ENCODE data around the gene AFAP1L1.

AFAP1L1 gene

GRCh38 chr5:149324641-149325040 is 53.0 kb downstream of the AFAP1L1 start:
- TF ChIP-seq GATA2 (IDR thresholded peaks at IDR 0.05; ENCODE audit: low read depth, low read length) (no peak), GATA3 (IDR thresholded peaks at IDR 0.05; ENCODE audit: low read depth, low read length) (no peak)

DNA sequence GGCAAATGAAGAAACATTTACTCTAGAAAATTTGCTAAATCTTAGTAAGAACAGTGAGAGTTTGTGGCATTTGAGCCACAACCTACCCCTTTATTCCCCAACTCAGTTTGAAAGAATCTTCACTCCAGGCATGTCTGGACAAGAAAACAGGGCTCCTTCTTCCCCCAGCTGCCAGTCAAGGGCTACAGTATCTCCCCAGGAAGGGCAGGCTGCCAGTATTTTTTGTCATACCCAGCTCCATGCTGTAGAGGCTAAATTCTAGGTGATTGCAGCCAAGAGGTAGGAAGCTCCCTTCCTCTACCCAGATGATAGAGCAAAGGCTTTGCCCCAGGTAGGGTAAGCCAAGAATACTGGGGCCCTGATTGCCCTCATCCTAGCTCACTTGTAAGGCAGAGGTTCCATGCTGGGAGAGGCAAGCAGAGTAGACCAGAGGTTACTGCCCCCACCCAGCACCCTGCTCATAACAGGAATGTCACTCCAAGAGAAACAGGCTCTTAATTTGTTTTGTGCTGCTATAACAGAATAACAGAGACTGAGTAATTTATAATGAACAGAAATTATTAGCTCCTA is 53.6 kb downstream of the AFAP1L1 start:
- TF ChIP-seq GATA2 (IDR thresholded peaks at IDR 0.05; ENCODE audit: low read depth, low read length) (no peak), GATA3 (IDR thresholded peaks at IDR 0.05; ENCODE audit: low read depth, low read length) (no peak)

DNA sequence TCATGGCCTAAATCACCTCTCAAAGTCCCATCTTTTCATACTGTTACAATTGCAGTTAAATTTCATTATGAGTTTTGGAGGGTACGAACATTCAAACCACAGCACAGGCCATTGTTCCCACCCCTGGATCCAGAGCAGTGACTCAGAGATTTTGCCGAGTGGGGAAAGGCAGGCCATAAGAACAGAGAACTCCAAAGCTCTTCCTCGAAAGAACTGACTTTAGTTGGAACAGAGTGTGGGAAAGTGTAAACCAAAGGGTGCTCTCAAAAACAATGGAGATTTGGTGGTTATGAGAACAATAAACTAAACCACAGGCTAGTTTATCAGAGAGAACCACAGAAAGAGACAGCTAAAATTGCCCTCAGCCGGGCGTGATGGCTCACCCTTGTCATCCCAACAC is 54.2 kb downstream of the AFAP1L1 start:
- TF ChIP-seq GATA3 (IDR thresholded peaks at IDR 0.05; ENCODE audit: low read depth, low read length), result no peak
- no peak for TF ChIP-seq GATA2 (IDR thresholded peaks at IDR 0.05; ENCODE audit: low read depth, low read length)

DNA sequence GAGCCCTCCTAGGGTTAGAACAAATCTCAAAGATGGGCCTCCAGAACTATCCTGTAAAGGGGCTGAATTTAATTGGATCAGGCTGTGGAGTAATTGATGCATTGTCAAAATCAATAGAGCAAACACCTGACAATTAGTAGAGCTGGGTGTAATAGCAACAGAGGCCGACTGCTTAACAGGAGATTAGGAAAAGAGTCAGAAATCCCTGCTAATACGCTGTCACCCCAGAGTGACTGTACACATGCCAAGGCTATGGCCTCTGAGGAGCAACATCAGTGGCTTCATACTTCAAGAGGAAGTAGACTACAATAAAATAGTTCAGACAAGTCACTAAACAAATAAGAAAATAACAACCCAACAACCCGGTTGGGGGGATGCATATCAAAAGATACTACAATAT is 55.0 kb downstream of the AFAP1L1 start:
- TF ChIP-seq GATA2 (IDR thresholded peaks at IDR 0.05; ENCODE audit: low read depth, low read length) (no peak), GATA3 (IDR thresholded peaks at IDR 0.05; ENCODE audit: low read depth, low read length) (no peak)

DNA sequence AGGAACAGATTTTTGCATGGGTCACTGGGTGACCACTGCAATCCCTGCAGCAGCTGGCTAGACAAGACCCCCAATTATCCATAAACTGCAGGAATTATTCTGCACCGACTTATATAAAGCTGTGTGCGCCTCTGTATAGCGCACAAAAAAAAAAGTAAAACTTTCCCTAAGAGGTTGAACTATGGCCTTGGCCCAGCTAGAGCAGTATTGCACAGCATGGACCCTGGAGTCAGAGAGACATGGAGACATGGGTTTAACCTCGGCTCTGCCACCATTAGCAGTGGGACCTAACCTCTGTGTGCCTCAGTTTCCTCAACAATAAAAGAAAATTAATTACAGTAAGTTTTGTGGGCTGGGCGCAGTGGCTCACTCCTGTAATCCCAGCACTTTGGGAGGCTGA is 56.5 kb downstream of the AFAP1L1 start:
- no peak for TF ChIP-seq GATA2 (IDR thresholded peaks at IDR 0.05; ENCODE audit: low read depth, low read length)
- no peak for TF ChIP-seq GATA3 (IDR thresholded peaks at IDR 0.05; ENCODE audit: low read depth, low read length)

DNA sequence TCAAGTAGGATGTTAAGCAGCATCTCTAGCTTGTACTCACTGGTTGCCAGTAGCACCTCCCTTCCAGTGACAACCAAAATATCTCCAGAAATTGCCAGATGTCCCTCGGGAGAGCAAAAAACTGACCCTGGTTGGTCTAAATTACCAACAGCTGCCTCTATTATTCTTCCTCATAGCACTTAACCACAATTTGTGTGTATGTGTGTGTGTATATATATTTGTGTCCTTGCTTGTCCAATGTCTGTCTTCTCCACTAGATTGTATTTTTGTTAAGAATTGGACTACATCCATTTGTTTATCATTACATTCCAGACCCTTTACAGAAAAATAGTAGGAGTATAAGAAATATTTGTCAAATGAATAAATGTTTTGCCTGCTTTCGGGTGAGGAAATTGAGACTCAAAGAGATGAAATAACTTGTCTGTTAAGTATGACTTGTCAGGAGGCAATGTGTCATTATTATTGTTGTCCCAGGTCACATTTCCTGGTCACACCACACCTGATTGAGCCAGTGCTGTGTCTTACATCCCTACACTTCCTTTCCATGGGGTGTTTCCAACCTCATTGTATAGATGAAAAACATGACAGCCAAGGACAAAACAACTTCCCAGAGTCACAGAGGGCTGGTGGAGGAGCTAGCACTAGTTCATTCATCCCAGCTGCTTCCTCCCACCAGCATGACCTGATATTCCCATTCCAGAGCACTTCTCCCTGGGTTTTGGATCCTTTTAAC is 62.2 kb downstream of the AFAP1L1 start:
- TF ChIP-seq GATA3 (IDR thresholded peaks at IDR 0.05; ENCODE audit: low read depth, low read length) (no peak), GATA2 (IDR thresholded peaks at IDR 0.05; ENCODE audit: low read depth, low read length) (no peak)

DNA sequence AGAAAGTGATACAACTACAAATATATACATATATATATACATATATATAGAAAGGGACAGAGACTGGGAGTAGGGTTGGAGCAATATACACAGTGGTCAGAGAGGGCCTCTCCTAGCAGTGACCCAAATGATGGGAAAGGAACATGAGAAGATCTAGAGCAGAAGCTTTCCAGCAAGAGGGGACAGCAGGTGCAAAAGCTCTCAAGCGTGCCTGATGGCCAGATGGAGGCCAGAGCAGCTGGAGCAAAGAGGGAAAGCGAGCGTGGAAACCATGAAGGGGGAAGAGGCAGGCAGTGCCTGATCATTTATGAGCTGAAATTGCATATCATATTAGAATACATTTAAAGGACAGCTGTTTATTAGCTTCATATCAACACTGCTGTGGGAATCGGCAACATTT is 66.1 kb downstream of the AFAP1L1 start:
- TF ChIP-seq GATA3 (IDR thresholded peaks at IDR 0.05; ENCODE audit: low read depth, low read length), result no peak
- TF ChIP-seq GATA2 (IDR thresholded peaks at IDR 0.05; ENCODE audit: low read depth, low read length), result no peak

DNA sequence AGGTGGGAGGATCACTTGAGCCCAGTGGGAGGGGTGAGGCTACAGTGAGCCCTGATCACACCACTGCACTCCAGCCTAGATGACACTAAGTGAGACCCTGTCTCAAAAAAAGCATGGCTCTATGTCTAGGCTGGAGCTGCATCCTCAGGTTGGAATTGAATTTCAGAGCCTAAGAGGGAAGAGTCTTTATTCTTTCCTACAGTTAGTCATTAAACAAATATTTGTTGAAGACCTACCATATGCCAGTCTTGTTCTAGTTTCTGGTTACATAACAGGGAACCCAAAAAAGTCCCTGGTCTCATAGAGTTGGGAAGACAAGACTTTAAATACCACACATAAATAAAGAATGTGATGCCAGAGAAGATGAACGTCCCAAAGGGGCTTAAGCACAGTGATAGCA is 66.7 kb downstream of the AFAP1L1 start:
- TF ChIP-seq GATA2 (IDR thresholded peaks at IDR 0.05; ENCODE audit: low read depth, low read length) (no peak), GATA3 (IDR thresholded peaks at IDR 0.05; ENCODE audit: low read depth, low read length) (no peak)

GRCh38 chr5:149340920-149341319 is 69.3 kb downstream of the AFAP1L1 start:
- no peak for TF ChIP-seq GATA3 (IDR thresholded peaks at IDR 0.05; ENCODE audit: low read depth, low read length)
- TF ChIP-seq GATA2 (IDR thresholded peaks at IDR 0.05; ENCODE audit: low read depth, low read length), result no peak

DNA sequence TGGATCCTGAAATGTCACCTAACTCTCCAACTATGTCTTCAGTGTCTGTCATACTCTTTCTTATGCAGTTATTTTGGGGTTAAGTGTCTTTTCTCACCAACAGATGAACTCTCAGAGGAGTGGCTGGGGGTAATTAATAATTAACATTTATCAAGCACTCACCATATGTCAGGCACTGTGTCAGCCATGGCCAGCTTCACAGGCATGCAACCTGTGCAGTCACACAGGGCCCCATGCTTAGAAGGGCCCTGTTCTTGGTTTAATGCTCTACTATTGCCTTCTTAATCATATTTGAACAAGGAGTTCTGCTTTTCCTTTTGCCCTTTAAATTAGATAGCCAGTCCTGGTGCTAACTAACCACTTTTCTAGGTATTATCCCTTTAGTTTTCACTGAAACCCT is 70.2 kb downstream of the AFAP1L1 start:
- no peak for TF ChIP-seq GATA2 (IDR thresholded peaks at IDR 0.05; ENCODE audit: low read depth, low read length)
- TF ChIP-seq GATA3 (IDR thresholded peaks at IDR 0.05; ENCODE audit: low read depth, low read length), result no peak

DNA sequence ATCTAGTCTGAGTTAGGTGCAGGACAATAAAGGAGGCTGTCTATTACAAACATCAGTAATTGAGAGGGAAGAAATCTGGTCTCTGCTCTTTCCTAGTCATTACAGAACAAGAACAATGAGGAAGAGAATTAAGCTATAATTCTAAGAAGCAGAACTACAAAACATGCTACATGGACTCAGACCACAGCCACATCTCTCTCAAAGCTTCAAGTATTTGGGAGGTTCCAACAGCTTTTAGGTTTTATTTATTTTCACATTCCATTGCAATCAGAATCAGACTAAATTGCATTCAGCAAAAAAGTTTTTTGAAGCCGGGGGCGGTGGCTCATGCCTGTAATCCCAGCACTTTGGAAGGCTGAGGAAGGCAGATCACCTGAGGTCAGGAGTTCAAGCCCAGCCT is 72.5 kb downstream of the AFAP1L1 start:
- TF ChIP-seq GATA2 (IDR thresholded peaks at IDR 0.05; ENCODE audit: low read depth, low read length) (no peak), GATA3 (IDR thresholded peaks at IDR 0.05; ENCODE audit: low read depth, low read length) (no peak)

- TF ChIP-seq GATA2 (IDR thresholded peaks at IDR 0.05; ENCODE audit: low read depth, low read length) (peak; percentile 20; the same call in 1 of the 2 replicates), GATA3 (IDR thresholded peaks at IDR 0.05; ENCODE audit: low read depth, low read length) (no peak)
These were observed 73.7 kb downstream of the AFAP1L1 start, which contains the start of gene GRPEL2 for GRCh38 chr5:149345147-149345891. Gene GRPEL2 (plus strand): TSS chr5:149345499. CDS start chr5:149345540, 41 bp downstream.

GRCh38 chr5:149345892-149346222 is 74.2 kb downstream of the AFAP1L1 start:
- TF ChIP-seq GATA2 (IDR thresholded peaks at IDR 0.05; ENCODE audit: low read depth, low read length) (no peak), GATA3 (IDR thresholded peaks at IDR 0.05; ENCODE audit: low read depth, low read length) (no peak)

GRCh38 chr5:149348518-149348917 is 76.9 kb downstream of the AFAP1L1 start:
- TF ChIP-seq GATA2 (IDR thresholded peaks at IDR 0.05; ENCODE audit: low read depth, low read length) (no peak), GATA3 (IDR thresholded peaks at IDR 0.05; ENCODE audit: low read depth, low read length) (no peak)

DNA sequence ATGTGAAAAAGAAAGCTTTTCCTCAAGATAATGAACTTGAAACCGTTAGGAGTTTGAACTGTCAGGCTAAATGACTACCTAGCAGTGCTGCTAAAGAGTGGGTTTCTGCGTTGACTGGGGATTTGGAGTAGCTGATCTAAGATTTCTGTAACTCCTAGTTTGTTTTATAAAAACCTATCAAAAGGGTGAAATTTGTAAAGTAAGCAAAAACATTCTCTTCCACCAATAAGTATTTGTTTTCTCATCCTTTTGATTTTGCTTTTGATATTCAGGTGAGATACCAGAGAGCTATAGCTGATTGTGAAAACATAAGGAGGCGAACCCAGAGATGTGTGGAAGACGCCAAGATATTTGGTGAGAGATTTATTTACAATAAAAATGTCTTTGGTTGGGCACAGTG is 77.7 kb downstream of the AFAP1L1 start:
- TF ChIP-seq GATA2 (IDR thresholded peaks at IDR 0.05; ENCODE audit: low read depth, low read length), result no peak

All from SH-SY5Y (cell line).